Measurements from ENCODE around the gene LITAF.

DNA sequence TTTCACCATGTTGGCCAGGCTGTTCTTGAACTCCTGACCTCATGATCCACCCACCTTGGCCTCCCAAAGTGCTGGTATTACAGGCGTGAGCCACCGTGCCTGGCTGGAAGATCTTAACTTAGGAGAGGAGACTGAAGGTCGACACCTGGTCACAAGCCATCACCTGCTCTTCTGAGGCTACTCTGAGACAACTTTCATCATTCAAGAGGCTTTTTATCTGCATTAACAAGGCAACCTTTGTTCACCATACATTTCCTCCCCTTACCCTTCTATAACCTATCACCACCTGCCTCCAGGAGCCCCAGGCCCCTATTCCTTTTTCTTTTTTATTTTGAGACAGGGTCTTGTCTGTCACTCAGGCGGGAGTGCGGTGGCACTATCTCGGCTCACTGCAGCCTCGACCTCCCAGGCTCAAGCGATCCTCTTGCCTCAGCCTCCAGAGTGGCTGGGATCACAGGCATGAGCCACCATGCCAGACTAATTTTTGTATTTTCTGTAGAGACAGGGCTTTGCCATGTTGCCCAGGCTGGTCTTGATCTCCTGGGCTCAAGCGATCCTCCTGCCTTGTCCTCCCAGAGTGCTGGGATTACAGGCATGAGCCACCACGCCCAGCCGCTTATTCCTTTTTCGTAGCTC is 6.2 kb downstream of the LITAF start:
- TF ChIP-seq ZNF274 (IDR thresholded peaks at IDR 0.05; ENCODE audit: low read depth, low read length): no peak
- TF ChIP-seq, protein P1, sequence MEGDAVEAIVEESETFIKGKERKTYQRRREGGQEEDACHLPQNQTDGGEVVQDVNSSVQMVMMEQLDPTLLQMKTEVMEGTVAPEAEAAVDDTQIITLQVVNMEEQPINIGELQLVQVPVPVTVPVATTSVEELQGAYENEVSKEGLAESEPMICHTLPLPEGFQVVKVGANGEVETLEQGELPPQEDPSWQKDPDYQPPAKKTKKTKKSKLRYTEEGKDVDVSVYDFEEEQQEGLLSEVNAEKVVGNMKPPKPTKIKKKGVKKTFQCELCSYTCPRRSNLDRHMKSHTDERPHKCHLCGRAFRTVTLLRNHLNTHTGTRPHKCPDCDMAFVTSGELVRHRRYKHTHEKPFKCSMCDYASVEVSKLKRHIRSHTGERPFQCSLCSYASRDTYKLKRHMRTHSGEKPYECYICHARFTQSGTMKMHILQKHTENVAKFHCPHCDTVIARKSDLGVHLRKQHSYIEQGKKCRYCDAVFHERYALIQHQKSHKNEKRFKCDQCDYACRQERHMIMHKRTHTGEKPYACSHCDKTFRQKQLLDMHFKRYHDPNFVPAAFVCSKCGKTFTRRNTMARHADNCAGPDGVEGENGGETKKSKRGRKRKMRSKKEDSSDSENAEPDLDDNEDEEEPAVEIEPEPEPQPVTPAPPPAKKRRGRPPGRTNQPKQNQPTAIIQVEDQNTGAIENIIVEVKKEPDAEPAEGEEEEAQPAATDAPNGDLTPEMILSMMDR (IDR thresholded peaks at IDR 0.05 in 2 of 3, conservative IDR thresholded peaks at IDR 0.05 in 1 of 3; ENCODE audit: borderline replicate concordance in 1 of 3, insufficient read depth in 1 of 3, low read depth in 2 of 3, low read length in 2 of 3): no peak

Data from HCT116 (cell line).